Measurements from ENCODE around the gene S100A10.
A peak's percentile ranks its signal among the peaks of the same experiment; 100 is the strongest.

The S100A10 gene

GRCh38 chr1:151935154-151935553 is 58.5 kb downstream of the S100A10 start:
- no peak for DNase-seq (ENCODE audit: low spot score)

- DNase-seq (ENCODE audit: low spot score) = peak; percentile 70
Observed at GRCh38 chr1:151934048-151934493, 59.6 kb downstream of the S100A10 start.

All from SW480 (cell line).